ENCODE results near the gene PC. TPM values are rescaled to one million over a fixed set of nuclear protein-coding genes. Genes with fewer than 3 reads are reported as not detected.

Gene PC
- polyA plus RNA-seq, 1 of the 3 experiments (the other 2 are of a cell fraction): 9.7 TPM

DNA sequence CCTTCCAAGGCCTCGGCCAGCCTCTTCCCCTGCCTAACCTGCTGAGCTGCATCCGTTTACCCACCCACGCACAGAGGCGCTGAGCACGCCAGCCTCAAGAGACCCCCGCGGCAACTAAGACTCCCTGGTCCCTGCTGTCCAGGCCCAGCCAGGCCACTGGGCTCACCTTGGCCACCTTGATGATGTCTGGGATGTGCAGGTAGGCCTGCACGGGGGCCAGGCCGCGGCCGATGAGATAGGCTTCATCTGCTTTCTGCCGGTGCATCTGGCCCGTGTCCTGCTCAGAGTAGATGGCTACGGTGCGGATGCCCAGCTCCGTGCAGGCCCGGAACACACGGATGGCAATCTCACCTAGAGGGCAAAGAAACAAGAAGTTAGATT lies 86.7 kb downstream of the PC start:
- Histone ChIP-seq H4K20me1 (ENCODE audit: insufficient read depth) (no peaks in the 10 kb centered on the region), H3K9ac (no peak overlapping the region), H3K36me3 (replicated peaks in 1 of 2; ENCODE audit: control insufficient read depth in 1 of 2, insufficient read depth in 2 of 2, low read length in 1 of 2) (no peaks in the 10 kb centered on the region), H3F3A (replicated peaks; ENCODE audit: insufficient read depth) (no peaks in the 10 kb centered on the region), H3K27ac (ENCODE audit: low read depth in 2 of 2, low read length in 1 of 2) (no peak overlapping the region), H3K9me2 (no peaks in the 10 kb centered on the region), H3K4me1 (ENCODE audit: control insufficient read depth in 1 of 2, insufficient read depth in 2 of 2, low read depth in 1 of 2, low read length in 1 of 2) (no peaks in the 10 kb centered on the region; a peak in 1 of 4 replicates), H2AFZ (ENCODE audit: low read depth) (no peak overlapping the region), H3K79me2 (ENCODE audit: insufficient read depth) (no peaks in the 10 kb centered on the region), H3K4me2 (no peak overlapping the region), H3K27me3 (ENCODE audit: insufficient read depth) (no peaks in the 10 kb centered on the region), H3K9me3 (no peaks in the 10 kb centered on the region), H3K4me3 (ENCODE audit: low read depth in 2 of 2, low read length in 1 of 2) (no peak overlapping the region)
- no peak for DNase-seq
- TF ChIP-seq, protein P1, sequence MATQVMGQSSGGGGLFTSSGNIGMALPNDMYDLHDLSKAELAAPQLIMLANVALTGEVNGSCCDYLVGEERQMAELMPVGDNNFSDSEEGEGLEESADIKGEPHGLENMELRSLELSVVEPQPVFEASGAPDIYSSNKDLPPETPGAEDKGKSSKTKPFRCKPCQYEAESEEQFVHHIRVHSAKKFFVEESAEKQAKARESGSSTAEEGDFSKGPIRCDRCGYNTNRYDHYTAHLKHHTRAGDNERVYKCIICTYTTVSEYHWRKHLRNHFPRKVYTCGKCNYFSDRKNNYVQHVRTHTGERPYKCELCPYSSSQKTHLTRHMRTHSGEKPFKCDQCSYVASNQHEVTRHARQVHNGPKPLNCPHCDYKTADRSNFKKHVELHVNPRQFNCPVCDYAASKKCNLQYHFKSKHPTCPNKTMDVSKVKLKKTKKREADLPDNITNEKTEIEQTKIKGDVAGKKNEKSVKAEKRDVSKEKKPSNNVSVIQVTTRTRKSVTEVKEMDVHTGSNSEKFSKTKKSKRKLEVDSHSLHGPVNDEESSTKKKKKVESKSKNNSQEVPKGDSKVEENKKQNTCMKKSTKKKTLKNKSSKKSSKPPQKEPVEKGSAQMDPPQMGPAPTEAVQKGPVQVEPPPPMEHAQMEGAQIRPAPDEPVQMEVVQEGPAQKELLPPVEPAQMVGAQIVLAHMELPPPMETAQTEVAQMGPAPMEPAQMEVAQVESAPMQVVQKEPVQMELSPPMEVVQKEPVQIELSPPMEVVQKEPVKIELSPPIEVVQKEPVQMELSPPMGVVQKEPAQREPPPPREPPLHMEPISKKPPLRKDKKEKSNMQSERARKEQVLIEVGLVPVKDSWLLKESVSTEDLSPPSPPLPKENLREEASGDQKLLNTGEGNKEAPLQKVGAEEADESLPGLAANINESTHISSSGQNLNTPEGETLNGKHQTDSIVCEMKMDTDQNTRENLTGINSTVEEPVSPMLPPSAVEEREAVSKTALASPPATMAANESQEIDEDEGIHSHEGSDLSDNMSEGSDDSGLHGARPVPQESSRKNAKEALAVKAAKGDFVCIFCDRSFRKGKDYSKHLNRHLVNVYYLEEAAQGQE (IDR thresholded peaks at IDR 0.05; ENCODE audit: low read depth, low read length): no peak
- TF ChIP-seq, protein P2, sequence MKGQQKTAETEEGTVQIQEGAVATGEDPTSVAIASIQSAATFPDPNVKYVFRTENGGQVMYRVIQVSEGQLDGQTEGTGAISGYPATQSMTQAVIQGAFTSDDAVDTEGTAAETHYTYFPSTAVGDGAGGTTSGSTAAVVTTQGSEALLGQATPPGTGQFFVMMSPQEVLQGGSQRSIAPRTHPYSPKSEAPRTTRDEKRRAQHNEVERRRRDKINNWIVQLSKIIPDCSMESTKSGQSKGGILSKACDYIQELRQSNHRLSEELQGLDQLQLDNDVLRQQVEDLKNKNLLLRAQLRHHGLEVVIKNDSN (IDR thresholded peaks at IDR 0.05; ENCODE audit: borderline replicate concordance, low read depth): no peak
- TF ChIP-seq CHD2 (IDR thresholded peaks at IDR 0.05; ENCODE audit: low read length, partially characterized antibody): no peak
- no peak for TF ChIP-seq YY1 (IDR thresholded peaks at IDR 0.05; ENCODE audit: low read depth)
- no peak for TF ChIP-seq NFIC (IDR thresholded peaks at IDR 0.05; ENCODE audit: borderline replicate concordance)
- TF ChIP-seq TEAD4 (IDR thresholded peaks at IDR 0.05; ENCODE audit: borderline replicate concordance, insufficient read depth): no peak
- TF ChIP-seq RFX5 (IDR thresholded peaks at IDR 0.05; ENCODE audit: low read length): no peak
- TF ChIP-seq POLR2AphosphoS5 (IDR thresholded peaks at IDR 0.05; ENCODE audit: low read depth, low read length): no peak
- no peak for TF ChIP-seq EP300 (IDR thresholded peaks at IDR 0.05; ENCODE audit: borderline replicate concordance in 1 of 2, low read depth in 1 of 2, low read length in 1 of 2)
- TF ChIP-seq NRF1 (IDR thresholded peaks at IDR 0.05; ENCODE audit: low read depth, low read length): no peak
- TF ChIP-seq, protein P3, sequence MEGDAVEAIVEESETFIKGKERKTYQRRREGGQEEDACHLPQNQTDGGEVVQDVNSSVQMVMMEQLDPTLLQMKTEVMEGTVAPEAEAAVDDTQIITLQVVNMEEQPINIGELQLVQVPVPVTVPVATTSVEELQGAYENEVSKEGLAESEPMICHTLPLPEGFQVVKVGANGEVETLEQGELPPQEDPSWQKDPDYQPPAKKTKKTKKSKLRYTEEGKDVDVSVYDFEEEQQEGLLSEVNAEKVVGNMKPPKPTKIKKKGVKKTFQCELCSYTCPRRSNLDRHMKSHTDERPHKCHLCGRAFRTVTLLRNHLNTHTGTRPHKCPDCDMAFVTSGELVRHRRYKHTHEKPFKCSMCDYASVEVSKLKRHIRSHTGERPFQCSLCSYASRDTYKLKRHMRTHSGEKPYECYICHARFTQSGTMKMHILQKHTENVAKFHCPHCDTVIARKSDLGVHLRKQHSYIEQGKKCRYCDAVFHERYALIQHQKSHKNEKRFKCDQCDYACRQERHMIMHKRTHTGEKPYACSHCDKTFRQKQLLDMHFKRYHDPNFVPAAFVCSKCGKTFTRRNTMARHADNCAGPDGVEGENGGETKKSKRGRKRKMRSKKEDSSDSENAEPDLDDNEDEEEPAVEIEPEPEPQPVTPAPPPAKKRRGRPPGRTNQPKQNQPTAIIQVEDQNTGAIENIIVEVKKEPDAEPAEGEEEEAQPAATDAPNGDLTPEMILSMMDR (IDR thresholded peaks at IDR 0.05): no peak
- TF ChIP-seq ELF1 (IDR thresholded peaks at IDR 0.05): no peak
- TF ChIP-seq, protein P4, sequence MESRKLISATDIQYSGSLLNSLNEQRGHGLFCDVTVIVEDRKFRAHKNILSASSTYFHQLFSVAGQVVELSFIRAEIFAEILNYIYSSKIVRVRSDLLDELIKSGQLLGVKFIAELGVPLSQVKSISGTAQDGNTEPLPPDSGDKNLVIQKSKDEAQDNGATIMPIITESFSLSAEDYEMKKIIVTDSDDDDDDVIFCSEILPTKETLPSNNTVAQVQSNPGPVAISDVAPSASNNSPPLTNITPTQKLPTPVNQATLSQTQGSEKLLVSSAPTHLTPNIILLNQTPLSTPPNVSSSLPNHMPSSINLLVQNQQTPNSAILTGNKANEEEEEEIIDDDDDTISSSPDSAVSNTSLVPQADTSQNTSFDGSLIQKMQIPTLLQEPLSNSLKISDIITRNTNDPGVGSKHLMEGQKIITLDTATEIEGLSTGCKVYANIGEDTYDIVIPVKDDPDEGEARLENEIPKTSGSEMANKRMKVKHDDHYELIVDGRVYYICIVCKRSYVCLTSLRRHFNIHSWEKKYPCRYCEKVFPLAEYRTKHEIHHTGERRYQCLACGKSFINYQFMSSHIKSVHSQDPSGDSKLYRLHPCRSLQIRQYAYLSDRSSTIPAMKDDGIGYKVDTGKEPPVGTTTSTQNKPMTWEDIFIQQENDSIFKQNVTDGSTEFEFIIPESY (IDR thresholded peaks at IDR 0.05; ENCODE audit: borderline replicate concordance, low read depth): no peak
- TF ChIP-seq, protein P5, sequence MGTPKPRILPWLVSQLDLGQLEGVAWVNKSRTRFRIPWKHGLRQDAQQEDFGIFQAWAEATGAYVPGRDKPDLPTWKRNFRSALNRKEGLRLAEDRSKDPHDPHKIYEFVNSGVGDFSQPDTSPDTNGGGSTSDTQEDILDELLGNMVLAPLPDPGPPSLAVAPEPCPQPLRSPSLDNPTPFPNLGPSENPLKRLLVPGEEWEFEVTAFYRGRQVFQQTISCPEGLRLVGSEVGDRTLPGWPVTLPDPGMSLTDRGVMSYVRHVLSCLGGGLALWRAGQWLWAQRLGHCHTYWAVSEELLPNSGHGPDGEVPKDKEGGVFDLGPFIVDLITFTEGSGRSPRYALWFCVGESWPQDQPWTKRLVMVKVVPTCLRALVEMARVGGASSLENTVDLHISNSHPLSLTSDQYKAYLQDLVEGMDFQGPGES (IDR thresholded peaks at IDR 0.05; ENCODE audit: low read depth, low read length): no peak
- TF ChIP-seq MXI1 (IDR thresholded peaks at IDR 0.05; ENCODE audit: low read depth, low read length): no peak
- no peak for TF ChIP-seq RCOR1 (IDR thresholded peaks at IDR 0.05; ENCODE audit: low read length)
- CTCF ChIA-PET: interaction anchor here (0.8 to 2.0 kb wide), 4 partner anchors 12 to 105 kb away, joined by 3 to 8 read pairs (median 4); no protein-coding TSS in a partner anchor
- 100% methylated on average over 13 of the region's 18 CpGs for WGBS (ENCODE audit: low lambda C conversion rate)
- POLR2A ChIA-PET: no interaction called here

Measured in SK-N-SH (cell line).